Prostate gland (tissue), 2 donors: Measurements from ENCODE around the gene F11.

ENCODE experiments used
- POLR2A ChIP-seq: fragments of 450-650 bp; IDR thresholded peaks from one replicate; pipeline ENCODE4 v1.6.1; 2016; ENCODE audit warnings: antibody characterized with exemption, mild to moderate bottlenecking
- POLR2AphosphoS5 ChIP-seq: sonication (generic); formaldehyde crosslinking; IDR thresholded peaks from one replicate; pipeline ENCODE4 v1.6.1; 2017; ENCODE audit warnings: antibody characterized with exemption
- TF ChIP-seq, protein P1 (sequence below), 4 experiments: fragments of 200-600 bp in 2 of 4; fragments of 450-650 bp in 2 of 4; sonication (generic) in 2 of 4; IDR thresholded peaks; 1 replicate in 3 of 4; 2 replicates in 1 of 4; pipeline ENCODE4 v1.5.1; 2016 to 2019; ENCODE audit warnings: antibody characterized with exemption in 4 of 4, mild to moderate bottlenecking in 2 of 4, moderate library complexity in 2 of 4

DNA sequence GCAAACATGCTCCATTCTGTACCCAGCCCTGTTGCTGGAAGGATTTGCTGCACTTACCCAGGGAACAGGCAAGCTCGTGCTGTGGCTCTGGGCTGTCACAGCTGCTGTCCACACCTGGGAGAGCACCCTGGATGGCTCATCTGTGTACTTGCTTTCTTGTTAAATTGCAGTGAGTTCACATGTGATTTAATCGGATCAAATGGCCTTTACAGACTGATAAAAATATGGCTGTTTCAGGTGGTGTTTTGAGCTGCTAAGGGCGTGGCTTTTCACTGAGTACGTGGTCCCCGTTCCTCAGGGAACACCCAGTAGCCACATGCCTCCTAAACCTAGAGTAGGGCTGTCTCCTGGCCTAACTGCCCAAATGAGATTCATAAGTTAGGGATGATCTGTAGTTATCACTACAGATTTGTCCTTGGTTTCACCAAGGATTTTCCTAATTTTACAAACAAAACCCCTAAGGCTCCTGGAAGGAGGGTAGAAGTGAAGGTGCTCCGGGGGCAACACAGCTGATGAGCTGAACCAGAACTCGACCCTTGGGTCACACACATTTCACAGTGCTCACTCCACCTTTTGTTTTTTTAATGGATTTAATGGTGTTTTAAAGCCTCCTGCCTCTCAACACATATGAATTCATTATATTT lies 25.0 kb upstream of the F11 start:
- TF ChIP-seq, protein P1, sequence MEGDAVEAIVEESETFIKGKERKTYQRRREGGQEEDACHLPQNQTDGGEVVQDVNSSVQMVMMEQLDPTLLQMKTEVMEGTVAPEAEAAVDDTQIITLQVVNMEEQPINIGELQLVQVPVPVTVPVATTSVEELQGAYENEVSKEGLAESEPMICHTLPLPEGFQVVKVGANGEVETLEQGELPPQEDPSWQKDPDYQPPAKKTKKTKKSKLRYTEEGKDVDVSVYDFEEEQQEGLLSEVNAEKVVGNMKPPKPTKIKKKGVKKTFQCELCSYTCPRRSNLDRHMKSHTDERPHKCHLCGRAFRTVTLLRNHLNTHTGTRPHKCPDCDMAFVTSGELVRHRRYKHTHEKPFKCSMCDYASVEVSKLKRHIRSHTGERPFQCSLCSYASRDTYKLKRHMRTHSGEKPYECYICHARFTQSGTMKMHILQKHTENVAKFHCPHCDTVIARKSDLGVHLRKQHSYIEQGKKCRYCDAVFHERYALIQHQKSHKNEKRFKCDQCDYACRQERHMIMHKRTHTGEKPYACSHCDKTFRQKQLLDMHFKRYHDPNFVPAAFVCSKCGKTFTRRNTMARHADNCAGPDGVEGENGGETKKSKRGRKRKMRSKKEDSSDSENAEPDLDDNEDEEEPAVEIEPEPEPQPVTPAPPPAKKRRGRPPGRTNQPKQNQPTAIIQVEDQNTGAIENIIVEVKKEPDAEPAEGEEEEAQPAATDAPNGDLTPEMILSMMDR (IDR thresholded peaks at IDR 0.05): no peak
- no peak for TF ChIP-seq POLR2A
- TF ChIP-seq POLR2AphosphoS5: no peak
